HG02571 (cell line): ENCODE results near the gene ARID2.

Experiments
- ATAC-seq: cut with Tn5 transposase; IDR thresholded peaks from one replicate; pipeline ENCODE4 v1.9.1; 2021; ENCODE audit warnings: mild to moderate bottlenecking, moderate library complexity; ENCODE audit not compliant: unreplicated experiment

The ARID2 gene, protein sequence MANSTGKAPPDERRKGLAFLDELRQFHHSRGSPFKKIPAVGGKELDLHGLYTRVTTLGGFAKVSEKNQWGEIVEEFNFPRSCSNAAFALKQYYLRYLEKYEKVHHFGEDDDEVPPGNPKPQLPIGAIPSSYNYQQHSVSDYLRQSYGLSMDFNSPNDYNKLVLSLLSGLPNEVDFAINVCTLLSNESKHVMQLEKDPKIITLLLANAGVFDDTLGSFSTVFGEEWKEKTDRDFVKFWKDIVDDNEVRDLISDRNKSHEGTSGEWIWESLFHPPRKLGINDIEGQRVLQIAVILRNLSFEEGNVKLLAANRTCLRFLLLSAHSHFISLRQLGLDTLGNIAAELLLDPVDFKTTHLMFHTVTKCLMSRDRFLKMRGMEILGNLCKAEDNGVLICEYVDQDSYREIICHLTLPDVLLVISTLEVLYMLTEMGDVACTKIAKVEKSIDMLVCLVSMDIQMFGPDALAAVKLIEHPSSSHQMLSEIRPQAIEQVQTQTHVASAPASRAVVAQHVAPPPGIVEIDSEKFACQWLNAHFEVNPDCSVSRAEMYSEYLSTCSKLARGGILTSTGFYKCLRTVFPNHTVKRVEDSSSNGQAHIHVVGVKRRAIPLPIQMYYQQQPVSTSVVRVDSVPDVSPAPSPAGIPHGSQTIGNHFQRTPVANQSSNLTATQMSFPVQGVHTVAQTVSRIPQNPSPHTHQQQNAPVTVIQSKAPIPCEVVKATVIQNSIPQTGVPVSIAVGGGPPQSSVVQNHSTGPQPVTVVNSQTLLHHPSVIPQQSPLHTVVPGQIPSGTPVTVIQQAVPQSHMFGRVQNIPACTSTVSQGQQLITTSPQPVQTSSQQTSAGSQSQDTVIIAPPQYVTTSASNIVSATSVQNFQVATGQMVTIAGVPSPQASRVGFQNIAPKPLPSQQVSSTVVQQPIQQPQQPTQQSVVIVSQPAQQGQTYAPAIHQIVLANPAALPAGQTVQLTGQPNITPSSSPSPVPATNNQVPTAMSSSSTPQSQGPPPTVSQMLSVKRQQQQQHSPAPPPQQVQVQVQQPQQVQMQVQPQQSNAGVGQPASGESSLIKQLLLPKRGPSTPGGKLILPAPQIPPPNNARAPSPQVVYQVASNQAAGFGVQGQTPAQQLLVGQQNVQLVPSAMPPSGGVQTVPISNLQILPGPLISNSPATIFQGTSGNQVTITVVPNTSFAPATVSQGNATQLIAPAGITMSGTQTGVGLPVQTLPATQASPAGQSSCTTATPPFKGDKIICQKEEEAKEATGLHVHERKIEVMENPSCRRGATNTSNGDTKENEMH (N-terminal part only)

DNA sequence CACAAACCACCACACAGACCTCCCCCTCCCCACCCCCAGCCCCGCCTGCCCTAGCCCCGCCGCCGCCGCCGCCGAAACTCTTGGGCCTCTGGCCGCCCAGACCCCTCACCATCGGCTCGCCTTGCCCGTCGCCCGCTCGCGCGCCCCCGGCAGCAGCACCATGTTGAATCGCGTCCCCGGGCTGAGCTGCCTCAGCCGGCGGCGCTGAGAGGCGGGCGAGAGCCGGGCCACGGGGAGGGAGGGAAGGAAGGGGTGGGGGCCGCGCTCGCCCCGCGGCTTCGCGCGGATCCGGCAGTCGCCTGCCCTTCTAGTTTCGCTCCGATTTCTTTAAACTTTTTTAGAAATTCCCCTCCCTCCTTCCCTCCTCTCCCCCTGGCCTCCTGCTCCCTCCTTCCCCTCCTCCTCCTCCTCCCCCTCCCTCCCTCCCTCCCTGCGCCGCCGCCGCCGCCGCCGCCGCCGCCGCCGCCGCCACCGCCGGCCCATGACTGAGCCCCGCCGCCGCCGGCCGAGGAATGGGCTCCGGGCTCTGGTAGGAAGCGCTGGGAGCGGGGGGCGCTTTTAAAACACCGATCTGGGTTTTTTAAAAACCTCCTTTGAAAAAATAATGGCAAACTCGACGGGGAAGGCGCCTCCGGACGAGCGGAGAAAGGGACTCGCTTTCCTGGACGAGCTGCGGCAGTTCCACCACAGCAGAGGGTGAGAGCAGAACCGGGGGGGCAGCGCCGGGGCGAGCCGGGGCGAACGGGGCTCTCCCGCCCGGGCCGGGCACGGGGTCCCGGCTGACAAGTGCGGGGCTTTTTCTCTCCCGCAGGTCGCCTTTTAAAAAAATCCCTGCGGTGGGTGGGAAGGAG, at the start of gene ARID2:
Gene ARID2 (plus strand): TSS at position 474 of the 851 bp plus-strand sequence. CDS start 131 bp downstream, at position 605.
- ATAC-seq: peak; percentile 11

DNA sequence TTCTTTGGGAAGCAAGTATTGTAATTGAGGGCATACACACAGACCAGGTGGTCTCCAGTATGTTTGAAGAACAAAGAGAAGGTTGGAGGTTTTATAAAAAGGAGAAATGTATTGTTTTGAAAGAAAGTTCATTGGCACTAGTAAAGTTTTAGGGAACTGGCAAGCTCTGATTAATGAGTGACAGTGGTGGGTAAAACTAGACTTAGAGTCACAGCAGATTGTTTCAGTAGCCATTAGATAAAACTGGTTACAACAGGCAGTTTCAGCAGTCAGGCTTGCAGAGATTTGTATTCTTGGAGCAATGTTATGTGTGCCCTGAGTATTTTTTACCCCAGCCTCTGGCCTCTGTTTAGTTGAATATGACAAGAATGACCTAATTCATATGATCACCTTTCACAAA, 49.1 kb upstream of the ARID2 start:
- no peak for ATAC-seq

DNA sequence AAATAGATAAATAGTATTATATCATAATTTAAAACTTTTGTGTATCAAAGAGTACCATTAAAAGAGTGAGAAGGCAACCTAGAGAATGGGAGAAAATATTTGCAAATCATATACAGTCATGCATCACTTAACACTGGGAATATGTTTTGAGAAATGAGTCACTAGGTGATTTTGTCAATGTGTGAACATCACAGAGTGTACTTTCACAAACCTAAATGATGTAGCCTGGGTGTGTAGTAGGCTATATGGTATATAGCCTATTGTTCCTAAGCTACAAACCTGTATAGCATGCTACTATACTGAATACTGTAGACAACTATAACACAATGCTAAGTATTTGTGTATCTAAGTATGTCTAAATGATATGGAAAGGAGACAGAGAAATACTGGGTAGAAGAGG, 48.0 kb upstream of the ARID2 start:
- no peak for ATAC-seq

DNA sequence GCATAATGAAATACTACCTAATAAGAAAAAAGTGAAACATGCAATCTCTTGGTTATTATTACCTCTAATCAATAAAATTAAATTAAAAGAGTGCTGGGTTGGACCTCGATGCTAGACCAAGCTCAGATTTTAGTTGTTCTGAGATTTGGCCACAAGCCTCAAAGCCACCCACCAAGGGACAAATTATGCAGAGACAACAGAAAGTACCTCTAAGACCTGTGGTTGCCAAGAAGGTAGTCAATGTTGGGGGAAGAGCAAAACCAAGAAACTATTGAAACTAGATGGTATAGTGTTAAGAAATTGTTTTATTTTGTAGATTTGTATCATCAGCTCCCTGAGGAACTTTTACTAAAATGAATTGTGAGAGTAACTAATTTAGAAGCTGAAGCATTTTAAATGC, 43.8 kb upstream of the ARID2 start:
- ATAC-seq: no peak

DNA sequence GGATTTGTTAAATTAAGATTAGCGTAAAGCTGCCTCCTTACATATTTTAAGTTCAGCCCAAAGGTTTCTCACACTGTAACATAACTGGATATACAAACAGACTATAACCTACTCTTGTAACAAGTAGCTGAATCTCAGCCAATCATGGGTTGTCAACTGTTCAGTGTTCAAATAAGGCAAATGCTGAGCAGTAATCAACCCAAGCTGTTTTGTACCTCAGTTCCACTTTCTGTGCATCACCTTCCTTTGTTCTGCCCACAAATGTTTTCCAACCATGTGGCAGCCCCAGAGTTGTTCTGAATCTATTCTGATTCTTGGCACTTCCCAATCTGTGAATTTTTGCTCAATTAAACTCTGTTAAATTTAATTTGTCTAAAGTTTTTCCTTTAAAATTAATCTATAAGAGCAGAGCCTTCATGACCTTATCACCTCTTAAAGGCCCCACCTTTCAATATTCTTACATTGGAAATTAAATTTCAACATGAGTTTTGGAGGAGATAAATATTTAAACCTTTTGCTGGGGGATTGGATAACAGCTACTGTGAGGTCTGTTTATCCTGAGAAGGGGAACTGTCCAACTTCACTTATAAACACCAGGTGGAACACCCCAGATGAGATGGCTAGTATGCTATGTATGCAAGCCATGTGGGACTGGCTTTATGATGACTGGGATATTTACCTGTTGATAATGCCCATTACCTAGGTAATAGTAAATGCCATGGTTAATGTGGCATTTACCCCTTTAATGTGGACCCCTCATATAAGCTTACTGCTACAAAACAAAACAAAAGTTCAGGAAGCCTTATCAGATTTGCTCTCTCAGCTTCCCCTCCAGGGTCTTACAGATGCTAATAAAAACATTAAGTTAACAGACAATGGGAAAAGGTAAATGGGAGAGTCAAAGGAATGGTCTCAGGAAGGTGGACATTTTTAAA, 42.2 kb upstream of the ARID2 start:
- no peak for ATAC-seq

DNA sequence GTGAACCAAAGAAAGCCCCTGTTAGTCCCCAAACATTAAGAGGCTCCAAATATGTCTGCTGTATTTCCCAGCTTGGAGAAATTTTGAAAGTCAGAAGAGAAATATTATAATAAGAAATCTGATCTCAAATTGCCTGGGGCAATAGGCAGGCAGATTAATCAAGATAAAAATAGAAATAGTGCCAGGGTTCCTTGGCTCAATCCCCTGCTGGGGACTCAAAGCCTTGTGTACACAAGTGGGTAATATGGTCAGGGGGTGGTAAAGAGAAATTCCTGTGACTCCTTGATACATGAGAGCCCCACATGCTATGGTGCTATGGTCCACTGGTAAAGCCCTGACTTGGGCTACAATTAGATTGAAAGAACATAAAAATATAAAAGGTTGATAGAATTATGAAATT, 41.3 kb upstream of the ARID2 start:
- no peak for ATAC-seq

DNA sequence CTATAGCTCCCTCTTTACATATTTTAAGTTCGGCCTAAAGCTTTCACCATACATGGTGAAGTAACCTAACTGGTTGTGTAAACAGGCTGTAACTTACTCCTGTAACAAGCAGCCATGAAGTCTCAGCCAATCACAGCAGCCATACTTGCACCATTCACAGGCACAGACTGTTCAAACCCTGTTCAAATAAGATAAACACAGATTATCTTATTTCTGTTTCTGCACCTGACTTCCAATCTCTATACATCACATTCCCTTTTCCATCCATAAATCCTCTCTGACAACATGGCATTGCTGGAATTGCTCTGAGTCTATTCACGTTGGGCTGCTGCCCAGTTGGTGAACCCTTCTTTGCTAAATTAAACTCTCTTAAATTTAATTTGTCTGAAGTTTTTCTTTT, 34.5 kb upstream of the ARID2 start:
- no peak for ATAC-seq

DNA sequence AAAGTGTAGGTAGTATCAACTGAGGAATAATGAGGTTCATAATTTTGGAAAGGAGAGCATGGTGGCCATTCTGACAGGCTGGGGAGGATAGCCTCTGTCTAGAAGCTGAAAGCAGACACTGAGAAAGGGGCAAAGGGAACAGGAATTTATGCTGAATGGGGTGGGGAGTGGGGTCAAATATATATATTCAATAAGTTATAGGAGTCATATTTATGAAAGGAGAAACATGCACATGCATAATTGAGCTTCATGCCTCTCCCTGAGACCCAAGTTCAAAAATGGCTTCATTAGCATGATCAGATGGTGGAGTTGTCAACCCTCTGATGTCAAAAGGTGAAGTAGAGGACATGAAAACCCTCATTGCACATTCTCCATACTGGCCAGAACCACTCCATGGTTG, 33.9 kb upstream of the ARID2 start:
- ATAC-seq: no peak

DNA sequence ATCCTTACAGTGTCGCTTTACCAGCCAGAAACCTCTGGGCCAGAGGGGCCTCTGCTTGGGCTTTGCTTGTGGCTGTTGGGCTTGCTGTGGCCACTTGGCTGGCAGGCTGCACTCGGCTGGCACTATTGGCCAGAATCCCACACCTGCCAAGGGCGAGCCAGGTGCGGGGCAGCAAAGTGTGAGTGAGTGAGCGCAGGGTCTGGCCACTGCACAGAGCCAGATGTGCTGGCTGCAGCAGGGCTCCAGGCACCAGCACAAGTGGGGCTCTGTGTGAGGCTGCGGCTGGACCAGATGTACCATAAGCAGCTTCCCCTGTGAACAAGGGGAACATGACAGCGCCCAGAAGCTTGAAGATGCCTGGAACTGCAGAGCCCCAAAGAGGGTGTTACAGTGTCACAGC, 33.5 kb upstream of the ARID2 start:
- no peak for ATAC-seq

DNA sequence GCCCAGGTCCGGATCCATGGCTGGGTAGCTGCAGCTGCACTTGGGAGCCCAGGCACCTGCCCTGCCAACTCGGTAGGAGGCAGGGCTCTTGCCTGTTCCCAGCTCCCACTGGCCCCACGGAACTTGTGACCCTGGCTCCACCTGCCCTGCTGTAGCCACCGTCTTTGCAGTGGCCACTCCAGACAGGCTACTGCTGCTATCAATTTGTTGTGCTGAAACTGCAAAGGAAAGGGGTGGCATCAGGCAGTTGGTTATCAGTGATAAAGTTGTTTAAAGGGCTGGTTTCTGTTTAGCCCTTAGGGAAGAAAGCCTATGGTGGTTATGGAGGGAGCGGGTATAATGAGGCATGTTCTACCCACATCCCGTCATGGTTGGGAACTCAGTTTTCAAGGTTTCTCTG, 32.1 kb upstream of the ARID2 start:
- no peak for ATAC-seq

DNA sequence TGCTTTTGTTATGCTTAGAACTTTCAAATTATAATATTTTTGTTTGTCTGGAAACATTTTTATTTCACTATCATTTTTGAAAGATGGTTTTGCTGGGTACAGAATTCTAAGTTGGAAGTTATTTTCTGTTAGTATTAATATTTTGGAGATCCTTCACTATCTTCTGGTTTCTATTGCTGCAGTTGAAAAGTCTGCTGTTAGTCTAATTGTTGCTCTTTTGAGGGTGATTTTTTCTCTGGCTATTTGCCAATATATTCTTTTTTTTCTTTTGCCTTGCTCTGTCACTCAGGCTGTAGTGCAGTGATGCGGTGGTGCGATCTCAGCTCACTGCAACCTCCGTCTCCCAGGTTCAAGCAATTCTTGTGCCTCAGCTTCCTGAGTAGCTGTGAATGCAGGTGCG, 28.2 kb upstream of the ARID2 start:
- ATAC-seq: no peak

DNA sequence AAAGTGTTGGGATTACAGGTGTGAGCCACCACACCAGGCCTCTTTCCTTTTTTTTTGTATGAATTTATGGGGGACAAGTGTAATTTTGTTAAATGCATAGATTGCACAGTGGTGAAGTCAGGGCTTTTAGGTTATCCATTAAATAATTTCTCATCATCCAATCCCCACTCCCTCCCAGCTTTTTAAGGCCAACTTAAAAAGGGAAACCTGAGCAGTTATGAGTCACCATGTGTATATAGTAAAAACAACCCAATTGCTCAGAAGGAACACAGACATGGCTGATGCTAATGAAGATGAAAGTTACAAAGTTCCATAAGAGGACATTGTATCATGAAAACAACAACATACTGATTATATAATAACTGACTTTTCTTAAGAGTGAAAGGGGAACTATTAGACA, 25.6 kb upstream of the ARID2 start:
- no peak for ATAC-seq

DNA sequence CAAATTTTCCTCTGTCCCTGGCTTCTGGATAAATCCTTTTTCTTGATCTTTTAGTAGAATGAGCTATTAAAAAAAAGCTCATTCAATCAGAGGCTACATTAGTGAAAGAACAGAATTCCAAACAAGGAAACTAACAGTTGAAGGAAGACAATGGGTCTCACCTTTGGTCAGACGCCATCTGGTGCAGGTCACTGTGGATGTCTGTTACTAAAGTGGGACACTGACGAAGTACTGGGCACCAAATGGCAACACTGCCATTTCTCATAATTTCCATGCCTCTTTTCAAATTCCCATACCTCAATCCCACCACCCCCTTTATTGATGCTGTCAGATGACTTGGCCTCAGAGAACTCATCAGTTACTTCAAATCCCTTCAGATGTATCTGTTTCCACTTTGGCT, 24.5 kb upstream of the ARID2 start:
- ATAC-seq: no peak

DNA sequence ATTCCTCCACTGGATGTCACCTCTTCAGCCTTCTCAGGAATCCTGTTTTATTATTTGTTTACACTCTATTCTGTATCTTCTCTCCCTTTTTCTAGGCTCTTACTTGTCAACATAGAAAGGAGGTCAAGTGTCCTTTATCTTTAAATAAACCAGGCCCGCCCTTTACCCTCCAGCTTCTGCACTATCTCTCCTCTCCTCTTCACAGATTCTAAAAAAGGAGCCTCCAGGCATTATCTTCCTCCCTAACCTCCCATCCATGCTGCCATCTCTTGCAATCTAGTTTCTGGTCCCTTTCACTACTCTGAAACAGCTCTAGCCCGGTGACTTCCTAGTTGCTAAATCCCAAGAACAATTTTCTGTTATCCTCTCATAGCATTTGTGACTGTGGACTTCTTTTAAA, 24.1 kb upstream of the ARID2 start:
- ATAC-seq: no peak

DNA sequence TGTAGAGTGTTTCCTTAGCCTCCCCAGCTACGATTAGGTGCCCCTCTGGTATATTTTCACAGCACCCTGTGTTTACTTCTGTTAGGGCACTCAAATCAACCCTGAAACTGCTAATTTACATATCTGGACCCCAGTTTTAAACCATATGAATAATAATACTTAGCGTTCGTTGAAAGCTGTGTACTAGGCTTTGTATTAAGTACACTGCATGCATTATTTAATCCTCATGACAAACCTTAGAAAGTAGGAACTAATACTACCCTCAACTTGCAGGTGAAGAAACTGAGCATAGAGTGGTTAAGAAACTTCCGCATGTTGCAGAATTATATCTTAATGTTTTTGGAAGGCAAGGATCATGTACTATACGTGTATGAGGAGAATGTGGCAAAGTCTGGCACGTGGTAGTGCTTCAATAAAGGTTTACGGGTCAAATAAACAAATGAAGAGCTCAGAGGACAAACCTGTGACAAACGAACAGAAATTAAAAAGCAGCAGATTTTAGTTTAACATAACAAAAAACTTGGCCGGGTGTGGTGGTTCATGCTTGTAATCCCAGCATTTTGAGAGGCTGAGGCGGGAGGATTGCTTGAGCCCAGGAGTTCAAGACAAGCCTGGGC, 22.2 kb upstream of the ARID2 start:
- no peak for ATAC-seq

DNA sequence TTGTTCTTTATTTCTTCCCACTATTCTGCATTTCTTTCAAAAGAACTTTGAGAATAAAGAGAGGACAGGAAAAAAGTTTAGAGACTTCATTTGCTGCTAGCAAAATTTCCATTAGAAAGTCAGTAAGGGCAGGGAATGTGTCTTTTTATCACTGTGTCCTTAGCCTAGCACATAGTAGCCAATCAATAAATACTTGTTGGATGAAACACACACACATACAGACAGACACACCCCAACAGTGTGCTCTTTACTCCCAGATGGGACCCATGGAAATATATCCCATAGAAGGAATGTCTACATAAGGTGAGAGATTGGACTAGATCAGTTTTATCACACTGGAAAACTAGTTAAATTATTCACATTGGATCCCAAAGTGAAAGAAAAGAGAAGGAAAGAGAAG, 21.1 kb upstream of the ARID2 start:
- no peak for ATAC-seq

DNA sequence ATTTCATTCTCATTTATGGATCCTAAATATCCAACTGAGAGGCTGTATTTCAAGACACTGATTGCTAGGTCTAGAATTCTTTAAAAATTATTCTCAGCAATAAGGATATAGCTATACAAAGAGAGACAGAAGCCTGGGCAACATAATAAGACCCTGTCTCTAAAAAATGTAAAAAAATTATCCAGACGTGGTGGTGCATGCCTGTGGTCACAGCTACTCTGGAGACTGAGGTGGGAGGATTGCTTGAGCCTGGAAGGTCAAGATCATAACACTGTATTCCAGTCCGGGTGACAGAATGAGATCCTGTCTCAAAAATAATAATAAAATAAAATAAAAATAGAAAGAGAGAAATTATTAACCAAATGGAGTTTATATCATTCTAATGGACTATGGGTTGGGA, 20.6 kb upstream of the ARID2 start:
- no peak for ATAC-seq

DNA sequence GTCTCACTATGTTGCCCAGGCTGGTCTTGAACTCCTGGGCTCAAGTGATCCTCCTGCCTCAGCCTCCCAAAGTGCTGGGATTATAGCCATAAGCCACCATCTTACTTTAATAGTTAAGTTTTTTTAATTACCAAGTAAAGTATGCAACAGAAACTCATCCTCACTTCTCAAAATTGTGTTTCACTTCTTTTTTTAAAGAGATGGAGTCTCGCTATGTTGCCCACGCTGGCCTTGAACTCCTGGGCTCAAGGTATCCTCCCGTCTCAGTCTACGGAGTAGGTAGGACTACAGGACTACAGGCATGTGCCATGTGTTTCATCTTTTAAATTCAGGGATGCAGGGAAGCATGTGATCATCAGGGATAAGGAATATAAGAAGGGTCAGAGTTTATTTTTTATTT, 17.2 kb upstream of the ARID2 start:
- no peak for ATAC-seq

DNA sequence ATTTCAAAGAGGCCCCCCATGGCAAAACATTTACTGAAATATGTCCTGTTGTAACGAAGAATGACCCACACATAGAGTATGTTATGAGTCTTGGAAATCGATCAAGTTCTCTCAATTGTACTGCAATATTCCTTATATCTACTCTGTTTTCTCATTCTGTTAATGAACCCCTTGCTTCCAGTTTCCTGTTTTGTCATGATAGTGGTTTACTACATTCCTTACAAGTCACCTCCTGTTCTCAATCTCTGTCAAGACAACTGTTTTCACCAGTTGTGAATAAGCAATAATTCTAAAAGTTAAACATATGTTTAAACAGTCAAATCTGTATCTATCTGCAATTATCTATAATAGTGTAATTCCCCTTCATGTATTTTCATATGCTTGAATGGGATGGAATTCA, 16.4 kb upstream of the ARID2 start:
- no peak for ATAC-seq
